Measurements from ENCODE around the gene SETBP1. TPM values are rescaled to one million over a fixed set of nuclear protein-coding genes. Genes with fewer than 3 reads are reported as not detected.

SETBP1 gene
- total and polyA plus RNA-seq, 8 donors = 1.4 to 66.5 (median 20.1) TPM

DNA sequence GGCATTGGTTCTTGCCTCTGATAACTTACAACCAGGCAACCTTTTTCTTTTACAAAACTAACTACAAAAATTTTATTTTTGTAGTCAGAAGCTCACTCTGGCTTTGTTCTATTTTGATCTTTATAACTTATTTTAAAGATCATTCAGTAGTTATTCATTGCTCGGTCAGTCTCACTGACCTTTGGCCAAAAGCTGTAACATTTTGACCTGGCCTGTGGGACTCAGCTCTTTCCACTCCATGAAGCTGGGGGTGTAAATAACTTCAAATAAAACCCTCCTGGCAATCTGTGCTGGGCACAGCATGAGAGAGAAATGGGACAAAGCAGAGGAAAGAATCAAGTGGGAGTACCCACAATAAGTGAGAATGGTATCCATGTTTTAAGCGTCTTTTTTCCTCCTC lies 380.7 kb downstream of the SETBP1 start:
- intact Hi-C loops (cut with DNase I; ENCODE audit: low total_unique reads) = no loop called here
- TF ChIP-seq CTCF (IDR thresholded peaks at IDR 0.05) (no peak), EP300 (IDR thresholded peaks at IDR 0.05) (no peak), POLR2AphosphoS5 (IDR thresholded peaks at IDR 0.05) (no peak), POLR2A (IDR thresholded peaks at IDR 0.05) (no peak)
- 71 to 95% (median 81%) methylated on average over 2 of the region's 2 CpGs for WGBS, 5 donors
- Histone ChIP-seq H3K4me3 (no peak overlapping the region), H3K4me1 (peaks cover 0 to 6% (median 3%) of the 10 kb centered on the region in 4 donors), H3K36me3 (peaks cover 0 to 28% (median 14%) of the 10 kb centered on the region in 4 donors), H3K27me3 (no peaks in the 10 kb centered on the region), H3K27ac (no peak overlapping the region), H3K9me3 (no peaks in the 10 kb centered on the region)
- no peak for DNase-seq

- TF ChIP-seq CTCF (IDR thresholded peaks at IDR 0.05) (no peak), POLR2A (IDR thresholded peaks at IDR 0.05) (no peak), EP300 (IDR thresholded peaks at IDR 0.05) (no peak), POLR2AphosphoS5 (IDR thresholded peaks at IDR 0.05) (no peak)
- Histone ChIP-seq H3K4me3 (no peak overlapping the region), H3K36me3 (peaks cover 0 to 28% (median 14%) of the 10 kb centered on the region in 4 donors), H3K4me1 (peaks cover 0 to 12% (median 0%) of the 10 kb centered on the region in 4 donors), H3K9me3 (no peaks in the 10 kb centered on the region), H3K27me3 (no peaks in the 10 kb centered on the region), H3K27ac (no peak overlapping the region)
- DNase-seq = no peak
- intact Hi-C loops (cut with DNase I; ENCODE audit: low total_unique reads) = no loop called here
- 93 to 94% (median 94%) methylated on average over 38 to 55 of the region's 55 CpGs for WGBS, 5 donors
Observed at GRCh38 chr18:45063246-45064038, 382.8 kb downstream of the SETBP1 start.

GRCh38 chr18:45066210-45066609 lies 385.5 kb downstream of the SETBP1 start:
- TF ChIP-seq CTCF (IDR thresholded peaks at IDR 0.05) (no peak), EP300 (IDR thresholded peaks at IDR 0.05) (no peak), POLR2A (IDR thresholded peaks at IDR 0.05) (no peak), POLR2AphosphoS5 (IDR thresholded peaks at IDR 0.05) (no peak)
- H3K27me3 ChIP-seq = no peaks in the 10 kb centered on the region

DNA sequence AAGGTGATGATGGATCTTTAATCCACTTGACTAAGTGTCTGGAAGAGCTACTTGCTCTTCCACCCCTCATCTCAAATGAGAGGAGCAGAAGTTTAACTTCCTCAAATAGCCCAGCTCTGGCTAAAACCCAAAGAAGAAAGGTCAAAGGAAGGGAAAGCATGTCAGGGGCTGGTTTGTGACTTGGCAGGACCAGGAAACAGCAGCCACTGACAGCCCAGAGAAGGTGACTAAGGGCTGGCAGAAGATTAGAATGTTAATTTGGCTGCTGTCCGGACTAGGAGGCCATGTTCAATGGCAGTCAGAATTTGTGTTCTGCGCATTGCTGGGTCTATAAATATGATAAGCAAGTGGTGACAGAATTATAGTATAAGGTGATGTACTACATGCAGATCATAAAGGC lies 386.2 kb downstream of the SETBP1 start:
- intact Hi-C loops (cut with DNase I; ENCODE audit: low total_unique reads) = no loop called here
- Histone ChIP-seq H3K9me3 (no peaks in the 10 kb centered on the region), H3K4me1 (peaks cover 0 to 12% (median 0%) of the 10 kb centered on the region in 4 donors), H3K27me3 (no peaks in the 10 kb centered on the region), H3K36me3 (peaks cover 0 to 28% (median 14%) of the 10 kb centered on the region in 4 donors), H3K27ac (no peak overlapping the region), H3K4me3 (no peak overlapping the region)
- TF ChIP-seq CTCF (IDR thresholded peaks at IDR 0.05) = no peak
- no peak for TF ChIP-seq POLR2A (IDR thresholded peaks at IDR 0.05)
- no peak for TF ChIP-seq POLR2AphosphoS5 (IDR thresholded peaks at IDR 0.05)
- no peak for TF ChIP-seq EP300 (IDR thresholded peaks at IDR 0.05)
- 69 to 86% (median 84%) methylated on average over 2 of the region's 2 CpGs for WGBS, 5 donors
- DNase-seq = no peak

More at GRCh38 chr18:45066210-45066609, 385.5 kb downstream of the SETBP1 start:
- no peak for DNase-seq
- peaks cover 0 to 12% (median 0%) of the 10 kb centered on the region in 4 donors for H3K4me1 ChIP-seq
- 85 to 93% (median 91%) methylated on average over 4 of the region's 4 CpGs for WGBS, 5 donors
- H3K4me3 ChIP-seq = no peak overlapping the region
- intact Hi-C loops (cut with DNase I; ENCODE audit: low total_unique reads) = no loop called here
- H3K9me3 ChIP-seq = no peaks in the 10 kb centered on the region
- H3K36me3 ChIP-seq = peaks cover 0 to 28% (median 14%) of the 10 kb centered on the region in 4 donors
- H3K27ac ChIP-seq = no peak overlapping the region

Measured in stomach (tissue), 9 donors.